Loucy (cell line): ENCODE data around the gene PTPRT.

Experiments
- H2AFZ ChIP-seq: fragments of 200-600 bp; sonication (generic); 2 replicates; pipeline ENCODE4 v1.6.0; 2016; ENCODE audit warnings: antibody characterized with exemption, mild to moderate bottlenecking, low read length, moderate library complexity
- H3F3A ChIP-seq: fragments of 200-600 bp; 2 replicates; pipeline ENCODE4 v1.6.0; 2016; ENCODE audit warnings: antibody characterized with exemption, low read depth, mild to moderate bottlenecking
- H3K27me3 ChIP-seq: fragments of 200-600 bp; sonication (generic); 2 replicates; pipeline ENCODE4 v1.6.1; 2014; ENCODE audit warnings: low read length, mild to moderate bottlenecking; ENCODE audit not compliant: insufficient read depth, poor library complexity, severe bottlenecking
- H3K36me3 ChIP-seq: fragments of 200-600 bp; sonication (generic); 2 replicates; pipeline ENCODE4 v1.6.1; 2016; ENCODE audit warnings: low read length; ENCODE audit not compliant: insufficient read depth
- H3K4me1 ChIP-seq: fragments of 200-600 bp; sonication (generic); 2 replicates; pipeline ENCODE4 v1.5.1; 2014; ENCODE audit warnings: low read length, mild to moderate bottlenecking; ENCODE audit not compliant: insufficient read depth, poor library complexity, severe bottlenecking
- H3K4me2 ChIP-seq: fragments of 200-600 bp; sonication (generic); 2 replicates; pipeline ENCODE4 v1.6.0; 2014; ENCODE audit warnings: antibody characterized with exemption, low read length, low read depth, mild to moderate bottlenecking; ENCODE audit not compliant: poor library complexity, severe bottlenecking
- H3K4me3 ChIP-seq: fragments of 200-600 bp; sonication (generic); 2 replicates; pipeline ENCODE4 v1.5.1; 2014; ENCODE audit warnings: low read length, mild to moderate bottlenecking, mixed read lengths; ENCODE audit not compliant: poor library complexity, severe bottlenecking
- H3K79me2 ChIP-seq: fragments of 200-600 bp; sonication (generic); 2 replicates; pipeline ENCODE4 v1.6.1; 2014; ENCODE audit warnings: low read length; ENCODE audit not compliant: insufficient read depth
- H3K9ac ChIP-seq: fragments of 200-600 bp; sonication (generic); 2 replicates; pipeline ENCODE4 v1.6.0; 2014; ENCODE audit warnings: mild to moderate bottlenecking, low read depth, low read length, moderate library complexity; ENCODE audit not compliant: poor library complexity, severe bottlenecking
- H3K9me2 ChIP-seq: fragments of 200-600 bp; sonication (generic); replicated peaks from 2 replicates; pipeline ENCODE4 v1.6.1; 2016; ENCODE audit warnings: low read depth, low read length, mixed read lengths
- H3K9me3 ChIP-seq: fragments of 200-600 bp; sonication (generic); 2 replicates; pipeline ENCODE4 v1.6.1; 2014; ENCODE audit warnings: mild to moderate bottlenecking, antibody characterized with exemption, low read length, low read depth; ENCODE audit not compliant: insufficient read depth
- H4K20me1 ChIP-seq: fragments of 200-600 bp; sonication (generic); 2 replicates; pipeline ENCODE4 v1.6.0; 2014; ENCODE audit warnings: antibody characterized with exemption, low read length, mild to moderate bottlenecking; ENCODE audit not compliant: insufficient read depth, poor library complexity, severe bottlenecking
- CTCF ChIP-seq: fragments of 200-600 bp; sonication (generic); conservative IDR thresholded peaks from 2 replicates; pipeline ENCODE4 v1.5.1; 2014; ENCODE audit warnings: mild to moderate bottlenecking, antibody characterized with exemption, low read length
- EZH2phosphoT487 ChIP-seq: fragments of 200-600 bp; IDR thresholded peaks from 2 replicates; pipeline ENCODE4 v1.6.1; 2018; ENCODE audit warnings: antibody characterized with exemption, mild to moderate bottlenecking, moderate library complexity, borderline replicate concordance

The PTPRT gene

GRCh38 chr20:42875581-42875980 lies 314.1 kb downstream of the PTPRT start:
- Histone ChIP-seq H4K20me1 (no peaks in the 10 kb centered on the region), H3K9me2 (no peaks in the 10 kb centered on the region), H2AFZ (no peak overlapping the region), H3F3A (no peaks in the 10 kb centered on the region), H3K4me2 (no peak overlapping the region), H3K4me3 (no peak overlapping the region), H3K4me1 (no peaks in the 10 kb centered on the region), H3K9me3 (no peaks in the 10 kb centered on the region; the same call in 1 of the 2 replicates), H3K9ac (no peak overlapping the region), H3K79me2 (no peaks in the 10 kb centered on the region), H3K36me3 (no peaks in the 10 kb centered on the region), H3K27me3 (no peaks in the 10 kb centered on the region)
- TF ChIP-seq EZH2phosphoT487 (no peak), CTCF (no peak)

GRCh38 chr20:42873259-42873658 lies 316.4 kb downstream of the PTPRT start:
- TF ChIP-seq EZH2phosphoT487 = no peak
- no peak for TF ChIP-seq CTCF
- Histone ChIP-seq H4K20me1 (no peaks in the 10 kb centered on the region), H3F3A (no peaks in the 10 kb centered on the region), H3K4me1 (no peaks in the 10 kb centered on the region), H3K9me3 (no peaks in the 10 kb centered on the region; the same call in 1 of the 2 replicates), H3K79me2 (no peaks in the 10 kb centered on the region), H3K36me3 (no peaks in the 10 kb centered on the region), H3K4me3 (no peak overlapping the region), H3K9ac (no peak overlapping the region), H3K27me3 (no peaks in the 10 kb centered on the region), H2AFZ (no peak overlapping the region), H3K4me2 (no peak overlapping the region), H3K9me2 (no peaks in the 10 kb centered on the region)

DNA sequence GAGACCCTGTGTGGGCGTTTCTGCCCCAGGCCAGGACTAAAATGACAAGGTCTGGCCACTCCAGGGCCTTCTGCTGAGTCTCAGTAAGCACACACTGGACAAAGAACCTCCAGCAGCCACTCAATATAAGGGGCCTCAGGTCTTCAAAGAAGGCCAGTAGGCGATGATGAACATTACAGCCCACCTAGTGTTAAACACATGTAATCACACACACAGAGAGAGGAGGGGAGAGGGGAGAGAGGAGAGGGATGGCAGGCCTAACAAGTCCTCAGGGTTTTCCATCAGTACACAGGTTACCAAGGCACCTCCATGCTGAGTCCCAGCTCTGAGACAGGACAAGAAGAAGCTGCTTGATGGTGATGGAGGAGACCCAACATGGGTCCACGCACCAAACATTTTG lies 325.6 kb downstream of the PTPRT start:
- Histone ChIP-seq H3K9ac (no peak overlapping the region), H3K9me3 (no peaks in the 10 kb centered on the region), H3K36me3 (no peaks in the 10 kb centered on the region), H3K79me2 (no peaks in the 10 kb centered on the region), H3K4me2 (no peak overlapping the region), H3K27me3 (no peaks in the 10 kb centered on the region), H3F3A (no peaks in the 10 kb centered on the region), H4K20me1 (no peaks in the 10 kb centered on the region), H2AFZ (no peak overlapping the region), H3K4me1 (no peaks in the 10 kb centered on the region), H3K4me3 (no peak overlapping the region), H3K9me2 (no peaks in the 10 kb centered on the region)
- TF ChIP-seq CTCF (no peak), EZH2phosphoT487 (no peak)
